IMR-90 (cell line): Measurements from ENCODE around the gene ZCCHC7.

ENCODE experiments used
- CEBPB ChIP-seq: IDR thresholded peaks from 2 replicates; pipeline ENCODE4 v1.6.1; 2012; ENCODE audit warnings: low read depth, low read length, improper control_type of control experiment
- CHD1 ChIP-seq: IDR thresholded peaks from 2 replicates; pipeline ENCODE4 v1.6.1; 2012; ENCODE audit warnings: low read depth, low read length, improper control_type of control experiment
- CTCF ChIP-seq: conservative IDR thresholded peaks from 2 replicates; pipeline ENCODE4 v1.5.1; 2012; ENCODE audit warnings: mild to moderate bottlenecking, low read depth, low read length, improper control_type of control experiment
- ELK1 ChIP-seq: fragments of 150-350 bp; IDR thresholded peaks from 2 replicates; pipeline ENCODE4 v1.6.1; 2016; ENCODE audit warnings: low read depth, mild to moderate bottlenecking, low read length, moderate library complexity, borderline replicate concordance
- MAFK ChIP-seq: IDR thresholded peaks from 2 replicates; pipeline ENCODE4 v1.6.1; 2012; ENCODE audit warnings: low read depth, low read length, improper control_type of control experiment
- MAZ ChIP-seq: IDR thresholded peaks from 2 replicates; pipeline ENCODE4 v1.6.1; 2012; ENCODE audit warnings: low read depth, mild to moderate bottlenecking, low read length, improper control_type of control experiment, moderate library complexity, borderline replicate concordance
- POLR2A ChIP-seq: IDR thresholded peaks from 2 replicates; pipeline ENCODE4 v1.6.1; 2012; ENCODE audit warnings: mild to moderate bottlenecking, low read depth, low read length
- SMC3 ChIP-seq: fragments of 150-350 bp; IDR thresholded peaks from 2 replicates; pipeline ENCODE4 v1.6.1; 2016; ENCODE audit warnings: low read depth, mild to moderate bottlenecking, antibody characterized with exemption, low read length, moderate library complexity

GRCh38 chr9:37085233-37085632, 35.1 kb upstream of the ZCCHC7 start:
- TF ChIP-seq CTCF = no peak
- no peak for TF ChIP-seq POLR2A
- TF ChIP-seq MAZ = no peak
- no peak for TF ChIP-seq MAFK
- TF ChIP-seq CHD1 = no peak
- no peak for TF ChIP-seq ELK1
- TF ChIP-seq SMC3 = no peak
- no peak for TF ChIP-seq CEBPB
